Right forelimb (tissue), 1 donor: ENCODE results near the gene PCDHGA9.
"Not testable (repeated sequence)": the region's sequence is repeated elsewhere in the genome, so short reads cannot be mapped to it uniquely, and the experiment has no call there.

Experiments
- DNase-seq: peaks from one replicate; pipeline ENCODE4 v3.0.0-alpha.2; 2018

The PCDHGA9 gene

DNA sequence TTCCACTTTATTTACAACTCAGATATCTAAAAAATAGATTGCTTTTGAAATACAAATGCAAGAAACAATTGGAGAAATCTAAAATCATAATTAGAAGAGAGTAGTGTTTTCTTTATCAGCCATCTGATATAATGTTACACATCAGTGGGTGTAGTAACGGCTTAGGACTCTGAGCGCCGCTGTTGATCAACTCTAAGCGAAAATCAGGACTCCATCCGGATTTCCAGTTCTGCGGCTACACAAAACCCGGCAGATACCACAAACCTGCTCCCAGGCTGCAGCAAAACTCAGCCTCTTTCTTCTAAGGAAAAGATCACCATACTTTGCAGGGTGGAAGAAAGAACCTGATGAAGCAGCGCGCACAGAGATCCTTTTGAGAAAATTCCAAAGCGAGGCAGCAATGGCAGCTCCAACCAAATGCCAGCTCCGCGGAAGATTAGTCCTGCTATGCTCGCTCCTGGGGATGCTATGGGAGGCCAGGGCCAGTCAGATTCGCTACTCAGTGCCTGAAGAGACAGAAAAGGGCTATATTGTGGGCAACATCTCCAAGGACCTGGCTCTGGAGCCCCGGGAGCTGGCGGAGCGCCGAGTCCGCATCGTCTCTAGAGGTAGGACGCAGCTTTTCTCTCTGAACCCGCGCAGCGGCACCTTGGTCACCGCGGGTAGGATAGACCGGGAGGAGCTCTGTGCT is at the start of gene PCDHGA9:
PCDHGA9 (plus strand) TSS at position 226 of the 691 bp plus-strand sequence; CDS start at position 401, 175 bp downstream.
- no peak for DNase-seq

GRCh38 chr5:141354900-141355469 is 47.6 kb upstream of the PCDHGA9 start, which contains the start of gene PCDHGA4:
PCDHGA4 (plus strand) TSS chr5:141355021; CDS start chr5:141355108, 87 bp downstream.
- no peak for DNase-seq

DNA sequence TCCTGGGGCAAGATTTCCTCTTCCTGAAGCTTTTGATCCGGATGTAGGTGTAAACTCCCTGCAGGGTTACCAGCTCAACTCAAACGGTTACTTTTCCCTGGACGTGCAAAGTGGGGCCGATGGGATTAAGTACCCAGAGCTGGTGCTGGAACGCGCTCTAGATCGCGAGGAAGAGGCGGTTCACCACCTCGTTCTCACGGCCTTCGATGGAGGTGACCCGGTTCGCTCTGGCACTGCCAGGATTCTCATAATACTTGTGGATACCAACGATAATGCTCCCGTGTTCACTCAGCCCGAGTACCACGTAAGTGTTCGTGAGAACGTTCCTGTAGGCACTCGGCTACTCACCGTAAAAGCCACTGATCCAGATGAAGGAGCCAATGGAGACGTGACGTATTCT is 46.9 kb upstream of the PCDHGA9 start:
- no peak for DNase-seq

GRCh38 chr5:141356133-141356532 is 46.4 kb upstream of the PCDHGA9 start:
- no peak for DNase-seq

DNA sequence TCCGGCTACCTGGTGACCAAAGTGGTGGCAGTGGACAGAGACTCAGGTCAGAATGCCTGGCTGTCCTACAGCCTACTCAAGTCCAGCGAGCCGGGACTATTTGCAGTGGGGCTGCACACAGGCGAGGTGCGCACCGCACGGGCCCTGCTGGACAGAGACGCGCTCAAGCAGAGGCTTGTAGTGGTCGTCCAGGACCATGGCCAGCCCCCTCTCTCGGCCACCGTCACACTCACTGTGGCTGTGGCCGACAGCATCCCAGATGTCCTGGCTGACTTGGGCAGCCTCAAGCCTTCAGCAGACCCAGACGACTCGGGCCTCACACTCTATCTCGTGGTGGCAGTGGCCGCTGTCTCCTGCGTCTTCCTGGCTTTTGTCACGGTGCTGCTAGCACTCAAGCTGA is 45.6 kb upstream of the PCDHGA9 start:
- no peak for DNase-seq

DNA sequence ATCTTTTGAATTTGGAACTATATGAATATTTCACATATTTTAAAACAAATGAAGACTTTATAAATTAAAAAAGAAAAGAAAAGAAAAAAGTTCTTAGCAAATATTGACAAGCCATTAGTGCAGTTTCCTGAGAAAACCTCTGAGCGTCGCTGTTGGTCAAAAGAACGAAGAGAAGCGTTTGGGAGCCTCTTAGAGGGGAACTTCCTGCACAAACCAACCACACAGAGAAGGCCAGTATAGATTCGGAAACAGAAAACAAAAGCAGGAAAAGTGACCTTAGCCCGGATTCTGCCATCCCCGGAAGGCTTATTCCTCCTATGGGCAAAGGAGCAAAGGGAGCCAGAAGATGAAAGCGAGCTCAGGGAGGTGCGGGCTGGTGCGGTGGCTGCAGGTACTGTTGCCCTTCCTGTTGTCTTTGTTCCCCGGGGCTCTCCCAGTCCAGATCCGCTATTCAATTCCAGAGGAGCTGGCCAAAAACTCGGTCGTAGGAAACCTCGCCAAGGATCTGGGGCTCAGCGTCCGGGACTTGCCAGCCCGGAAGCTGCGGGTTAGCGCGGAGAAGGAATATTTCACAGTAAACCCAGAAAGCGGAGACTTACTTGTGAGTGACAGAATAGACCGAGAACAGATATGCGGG is 42.7 kb upstream of the PCDHGA9 start, which contains the start of gene PCDHGB2:
PCDHGB2 (plus strand) TSS at position 205 of the 637 bp plus-strand sequence; CDS start at position 347, 142 bp downstream.
- DNase-seq = no peak

DNA sequence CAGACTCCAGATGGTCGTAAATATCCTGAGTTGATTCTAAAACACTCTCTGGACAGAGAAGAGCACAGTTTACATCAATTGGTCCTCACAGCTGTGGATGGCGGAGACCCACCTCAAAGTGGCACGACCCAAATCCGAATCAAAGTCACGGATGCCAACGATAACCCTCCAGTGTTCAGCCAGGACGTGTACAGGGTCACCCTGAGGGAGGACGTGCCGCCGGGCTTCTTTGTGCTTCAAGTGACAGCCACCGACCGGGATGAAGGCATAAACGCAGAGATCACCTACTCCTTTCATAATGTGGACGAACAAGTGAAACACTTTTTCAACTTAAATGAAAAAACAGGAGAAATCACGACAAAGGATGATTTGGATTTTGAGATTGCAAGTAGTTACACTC is 41.9 kb upstream of the PCDHGA9 start:
- no peak for DNase-seq

DNA sequence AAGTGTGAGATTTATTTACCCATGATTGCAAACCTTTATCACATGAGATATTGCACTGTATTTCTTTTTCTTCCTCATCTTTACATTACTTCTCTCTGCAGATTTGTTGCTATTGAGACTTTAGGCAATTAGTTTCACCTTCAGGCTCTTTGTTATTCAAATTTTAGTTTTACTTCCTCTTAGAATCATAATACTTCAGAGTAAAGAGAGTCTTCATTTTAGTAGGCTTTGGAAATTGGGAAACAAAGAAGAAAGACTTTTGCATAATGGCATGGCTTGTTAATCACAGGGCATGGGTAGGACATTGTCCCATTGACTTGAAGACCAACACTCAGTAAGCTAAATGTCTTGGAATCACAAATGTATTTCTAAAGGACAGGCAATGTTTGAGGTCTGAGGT is 39.9 kb upstream of the PCDHGA9 start:
- DNase-seq = no peak

DNA sequence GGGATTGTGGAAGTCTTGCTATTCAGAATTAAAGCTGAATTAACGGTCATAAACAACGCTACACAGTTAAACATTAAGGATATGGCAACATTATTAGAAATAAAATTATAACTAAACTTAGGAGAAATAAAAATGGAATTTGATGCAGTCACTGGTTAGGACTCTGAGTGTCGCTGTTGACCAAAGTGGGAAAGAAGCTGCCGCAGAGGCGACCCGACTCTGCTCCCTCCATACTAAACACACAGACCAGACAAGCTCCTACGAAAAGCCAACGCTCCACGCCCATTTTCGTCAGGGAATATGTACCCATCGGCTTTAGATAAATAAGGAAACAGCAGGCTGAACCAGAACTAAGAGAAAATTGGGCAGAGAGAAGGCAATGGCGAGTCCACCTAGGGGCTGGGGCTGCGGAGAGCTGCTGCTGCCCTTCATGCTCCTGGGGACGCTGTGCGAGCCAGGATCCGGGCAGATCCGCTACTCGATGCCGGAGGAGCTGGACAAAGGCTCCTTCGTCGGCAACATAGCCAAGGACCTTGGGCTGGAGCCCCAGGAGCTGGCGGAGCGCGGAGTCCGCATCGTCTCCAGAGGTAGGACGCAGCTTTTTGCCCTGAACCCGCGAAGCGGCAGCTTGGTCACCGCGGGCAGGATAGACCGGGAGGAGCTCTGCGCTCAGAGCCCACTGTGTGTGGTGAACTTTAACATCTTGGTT is 38.5 kb upstream of the PCDHGA9 start, which contains the start of gene PCDHGA5:
PCDHGA5 (plus strand) TSS at position 211 of the 709 bp plus-strand sequence; CDS start at position 380, 169 bp downstream.
- no peak for DNase-seq

GRCh38 chr5:141366016-141366896 is 36.3 kb upstream of the PCDHGA9 start:
- DNase-seq = no peak

GRCh38 chr5:141369994-141370848 is 32.4 kb upstream of the PCDHGA9 start, which contains the start of gene PCDHGB3:
PCDHGB3 (plus strand) TSS chr5:141370242; CDS start chr5:141370395, 153 bp downstream.
- no peak for DNase-seq

DNA sequence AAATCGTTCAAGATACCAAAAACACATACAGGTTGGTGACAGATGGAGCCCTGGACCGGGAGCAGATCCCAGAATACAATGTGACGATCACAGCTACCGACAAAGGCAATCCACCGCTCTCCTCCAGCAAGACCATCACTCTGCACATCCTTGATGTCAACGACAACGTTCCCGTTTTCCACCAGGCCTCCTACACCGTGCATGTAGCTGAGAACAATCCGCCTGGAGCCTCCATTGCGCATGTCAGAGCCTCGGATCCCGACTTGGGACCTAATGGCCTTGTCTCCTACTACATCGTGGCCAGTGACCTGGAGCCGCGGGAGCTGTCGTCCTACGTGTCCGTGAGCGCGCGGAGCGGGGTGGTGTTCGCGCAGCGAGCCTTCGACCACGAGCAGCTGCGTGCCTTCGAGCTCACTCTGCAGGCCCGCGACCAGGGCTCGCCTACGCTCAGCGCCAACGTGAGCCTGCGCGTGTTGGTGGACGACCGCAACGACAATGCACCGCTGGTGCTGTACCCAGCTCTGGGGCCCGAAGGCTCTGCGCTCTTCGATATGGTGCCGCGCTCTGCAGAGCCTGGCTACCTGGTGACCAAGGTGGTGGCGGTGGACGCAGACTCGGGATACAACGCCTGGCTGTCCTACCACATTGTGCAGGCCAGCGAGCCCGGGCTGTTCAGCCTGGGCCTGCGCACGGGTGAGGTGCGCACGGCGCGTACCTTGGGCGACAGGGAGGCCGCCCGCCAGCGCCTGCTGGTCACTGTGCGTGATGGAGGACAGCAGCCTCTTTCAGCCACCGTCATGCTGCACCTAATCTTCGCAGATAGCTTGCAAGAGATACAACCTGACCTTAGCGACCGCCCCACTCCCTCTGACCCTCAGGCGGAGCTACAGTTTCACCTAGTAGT is 30.8 kb upstream of the PCDHGA9 start:
- DNase-seq = no peak

- DNase-seq = no peak
These were observed 28.8 kb upstream of the PCDHGA9 start, which contains the start of gene PCDHGA6 for GRCh38 chr5:141373673-141374317. PCDHGA6 (plus strand) TSS chr5:141373891; CDS start chr5:141374084, 193 bp downstream.

DNA sequence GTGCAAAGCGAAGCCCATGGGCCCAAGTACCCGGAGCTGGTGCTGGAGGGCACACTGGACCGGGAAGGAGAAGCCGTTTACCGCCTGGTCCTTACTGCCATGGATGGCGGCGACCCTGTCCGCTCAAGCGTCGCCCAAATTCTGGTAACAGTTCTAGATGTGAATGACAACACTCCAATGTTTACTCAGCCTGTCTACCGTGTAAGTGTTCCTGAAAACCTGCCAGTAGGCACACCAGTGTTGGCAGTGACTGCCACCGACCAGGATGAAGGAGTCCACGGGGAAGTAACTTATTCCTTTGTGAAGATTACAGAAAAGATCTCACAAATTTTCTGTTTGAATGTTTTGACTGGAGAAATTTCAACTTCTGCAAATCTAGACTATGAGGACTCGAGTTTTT is 28.0 kb upstream of the PCDHGA9 start:
- no peak for DNase-seq

GRCh38 chr5:141375444-141376155 is 27.0 kb upstream of the PCDHGA9 start:
- not testable (repeated sequence) for DNase-seq

DNA sequence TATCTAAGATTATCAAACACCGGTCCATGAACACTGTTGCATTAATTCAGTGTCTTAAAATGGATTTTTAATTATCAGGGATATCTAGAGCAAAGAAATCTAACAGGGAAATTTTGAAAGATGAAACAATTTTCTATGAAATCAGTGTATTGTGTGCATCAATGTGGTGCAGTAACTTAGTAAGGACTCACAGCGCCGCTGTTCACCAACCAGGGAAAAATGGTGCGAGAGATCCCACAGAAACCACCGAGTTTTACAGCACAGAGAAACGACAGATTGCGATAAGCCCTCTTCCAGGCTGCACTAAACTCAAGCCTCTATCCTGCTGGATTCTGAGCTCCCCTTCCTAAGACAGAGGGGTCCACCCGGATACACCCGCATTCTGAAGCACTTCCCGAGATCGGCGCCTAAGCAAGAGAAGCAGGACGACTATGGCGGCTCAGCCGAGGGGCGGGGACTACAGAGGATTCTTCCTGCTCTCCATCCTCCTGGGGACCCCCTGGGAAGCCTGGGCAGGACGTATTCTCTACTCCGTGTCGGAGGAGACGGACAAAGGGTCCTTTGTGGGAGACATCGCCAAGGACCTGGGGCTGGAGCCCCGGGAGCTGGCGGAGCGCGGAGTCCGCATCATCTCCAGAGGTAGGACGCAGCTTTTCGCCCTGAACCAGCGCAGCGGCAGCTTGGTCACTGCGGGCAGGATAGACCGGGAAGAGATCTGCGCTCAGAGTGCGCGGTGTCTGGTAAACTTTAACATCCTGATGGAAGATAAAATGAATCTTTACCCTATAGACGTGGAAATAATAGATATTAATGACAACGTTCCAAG is 19.9 kb upstream of the PCDHGA9 start, which contains the start of gene PCDHGA7:
PCDHGA7 (plus strand) TSS at position 274 of the 826 bp plus-strand sequence; CDS start at position 432, 158 bp downstream.
- no peak for DNase-seq

GRCh38 chr5:141383345-141383744 is 19.2 kb upstream of the PCDHGA9 start:
- DNase-seq = no peak
